ENCODE results near the gene RSPH1. TPM values are rescaled to one million over a fixed set of nuclear protein-coding genes. Genes with fewer than 3 reads are reported as not detected.
A peak's percentile ranks its signal among the peaks of the same experiment; 100 is the strongest.

RSPH1 gene
- polyA plus RNA-seq, 2 of the 4 experiments (the other 2 are of a cell fraction) = 0.71 to 0.85 TPM

GRCh38 chr21:42475526-42476387, 20.3 kb downstream of the RSPH1 start:
- CTCF ChIA-PET = no interaction called here
- Histone ChIP-seq H3K9me3 (no peaks in the 10 kb centered on the region), H3K4me2 (no peak overlapping the region), H3K27ac (no peak overlapping the region), H3K4me1 (peaks cover 14% of the 10 kb centered on the region), H3K4me3 (no peak overlapping the region)
- DNase-seq (ENCODE audit: low read depth in 1 of 2, low spot score in 1 of 2) = no peak
- POLR2A ChIA-PET = no interaction called here
- whole genome bisulfite sequencing (ENCODE audit: missing lambda C conversion rate) = 76% methylated on average over 17 of the region's 18 CpGs
- FAIRE-seq = no peak
- no peak for TF ChIP-seq CHD2 (IDR thresholded peaks at IDR 0.05; ENCODE audit: low read length, partially characterized antibody)
- TF ChIP-seq MAZ (IDR thresholded peaks at IDR 0.05; ENCODE audit: borderline replicate concordance, low read depth, low read length) = no peak
- no peak for TF ChIP-seq GATA3 (IDR thresholded peaks at IDR 0.05; ENCODE audit: borderline replicate concordance)
- TF ChIP-seq HDAC2 (IDR thresholded peaks at IDR 0.05) = no peak
- no peak for TF ChIP-seq EHF (CRISPR knock-in tag; IDR thresholded peaks at IDR 0.05)
- no peak for ATAC-seq

- DNase-seq (ENCODE audit: low read depth in 1 of 2, low spot score in 1 of 2) (no peak), ATAC-seq (no peak), FAIRE-seq (no peak)
- WGBS (ENCODE audit: missing lambda C conversion rate) = 90% methylated on average over 7 of the region's 7 CpGs
- ChIA-PET CTCF (no interaction called here), POLR2A (no interaction called here)
- TF ChIP-seq RNF2 (IDR thresholded peaks at IDR 0.05; ENCODE audit: borderline replicate concordance, low read depth) (no peak), PHF8 (IDR thresholded peaks at IDR 0.05; ENCODE audit: borderline replicate concordance, low read depth) (no peak), ZFP36 (IDR thresholded peaks at IDR 0.05; ENCODE audit: borderline replicate concordance, partially characterized antibody) (no peak), SMC3 (IDR thresholded peaks at IDR 0.05) (no peak), JUN (IDR thresholded peaks at IDR 0.05) (no peak), ATOH8 (CRISPR knock-in tag; IDR thresholded peaks at IDR 0.05; ENCODE audit: low read depth) (no peak)
- Histone ChIP-seq H3K4me2 (no peak overlapping the region), H3K27ac (no peak overlapping the region), H3K4me3 (no peak overlapping the region), H3K9me3 (no peaks in the 10 kb centered on the region), H3K4me1 (peaks cover 14% of the 10 kb centered on the region)
Measured at GRCh38 chr21:42475036-42475435, 21.0 kb downstream of the RSPH1 start.

GRCh38 chr21:42474043-42474831, 21.8 kb downstream of the RSPH1 start:
- peaks cover 14% of the 10 kb centered on the region for H3K4me1 ChIP-seq
- ChIA-PET CTCF (no interaction called here), POLR2A (no interaction called here)
- H3K9me3 ChIP-seq = no peaks in the 10 kb centered on the region
- DNase-seq (ENCODE audit: low read depth in 1 of 2, low spot score in 1 of 2) (peak; percentile 67 to 68), ATAC-seq (peak; percentile 90 to 91), FAIRE-seq (no peak)
- TF ChIP-seq RNF2 (IDR thresholded peaks at IDR 0.05; ENCODE audit: borderline replicate concordance, low read depth) (no peak), FOSL2 (IDR thresholded peaks at IDR 0.05) (no peak), FOSL2 (CRISPR knock-in tag; IDR thresholded peaks at IDR 0.05) (peak; percentile 76)
- 65% methylated on average over 13 of the region's 14 CpGs for WGBS (ENCODE audit: missing lambda C conversion rate)
- H3K27ac ChIP-seq = peak overlapping the region; percentile 70 to 84
- peak overlapping the region; percentile 67 for H3K4me2 ChIP-seq
- H3K4me3 ChIP-seq = no peak overlapping the region

GRCh38 chr21:42473498-42474042, 22.5 kb downstream of the RSPH1 start:
- ATAC-seq (no peak), DNase-seq (ENCODE audit: low read depth in 1 of 2, low spot score in 1 of 2) (no peak), FAIRE-seq (no peak)
- peaks cover 14% of the 10 kb centered on the region for H3K4me1 ChIP-seq
- H3K4me2 ChIP-seq = peak overlapping the region; percentile 67
- no peaks in the 10 kb centered on the region for H3K9me3 ChIP-seq
- 78% methylated on average over 7 of the region's 9 CpGs for WGBS (ENCODE audit: missing lambda C conversion rate)
- peak overlapping the region; percentile 70 to 84 for H3K27ac ChIP-seq
- no peak overlapping the region for H3K4me3 ChIP-seq
- CTCF ChIA-PET = no interaction called here
- TF ChIP-seq EP300 (IDR thresholded peaks at IDR 0.05) (no peak), MAFK (IDR thresholded peaks at IDR 0.05; ENCODE audit: partially characterized antibody) (peak; percentile 71)
- POLR2A ChIA-PET = no interaction called here
